Endothelial cell of umbilical vein (primary cell): ENCODE results near the gene THOP1.

ENCODE experiments used
- EZH2 ChIP-seq: IDR thresholded peaks from 2 replicates; pipeline ENCODE4 v1.6.1; 2012; ENCODE audit warnings: borderline replicate concordance, low read depth, mild to moderate bottlenecking, moderate library complexity, low read length, inconsistent platforms; ENCODE audit not compliant: severe bottlenecking
- FOS ChIP-seq: IDR thresholded peaks from 2 replicates; pipeline ENCODE4 v1.6.1; 2011; ENCODE audit warnings: mild to moderate bottlenecking, low read length, moderate library complexity, borderline replicate concordance; ENCODE audit not compliant: insufficient read depth
- GATA2 ChIP-seq: IDR thresholded peaks from 2 replicates; pipeline ENCODE4 v1.7.0; 2011; ENCODE audit warnings: low read depth, mild to moderate bottlenecking, moderate library complexity, mixed read lengths, low read length; ENCODE audit not compliant: insufficient read length, insufficient read depth
- JUN ChIP-seq: IDR thresholded peaks from 2 replicates; pipeline ENCODE4 v1.6.1; 2011; ENCODE audit warnings: borderline replicate concordance, low read depth; ENCODE audit not compliant: insufficient read length, insufficient read depth
- MYC ChIP-seq: IDR thresholded peaks from one replicate; pipeline ENCODE4 v1.6.1; 2011; ENCODE audit warnings: mild to moderate bottlenecking, low read depth, low read length
- POLR2A ChIP-seq: IDR thresholded peaks from 2 replicates; pipeline ENCODE4 v1.6.1; 2012; ENCODE audit warnings: low read depth, mild to moderate bottlenecking, control low read depth, low read length
- POLR2AphosphoS5 ChIP-seq: IDR thresholded peaks from 2 replicates; pipeline ENCODE4 v1.6.1; 2012; ENCODE audit warnings: low read depth, mild to moderate bottlenecking, control low read depth, low read length, moderate library complexity; ENCODE audit not compliant: insufficient read depth
- TF ChIP-seq, protein P1 (sequence below): IDR thresholded peaks from 2 replicates; pipeline ENCODE4 v1.6.1; 2011; ENCODE audit not compliant: insufficient read depth, insufficient read length
- TF ChIP-seq, protein P2 (sequence below), 2 donors: IDR thresholded peaks; 1 replicate in 1 of 2; 2 replicates in 1 of 2; pipeline ENCODE4 v1.5.1; 2011; ENCODE audit warnings: low read length in 2 of 2, mild to moderate bottlenecking in 2 of 2, moderate library complexity in 2 of 2, control low read depth in 1 of 2, inconsistent platforms in 1 of 2, low read depth in 1 of 2; ENCODE audit not compliant: insufficient read depth in 1 of 2; ENCODE audit errors: extremely low read depth in 1 of 2

DNA sequence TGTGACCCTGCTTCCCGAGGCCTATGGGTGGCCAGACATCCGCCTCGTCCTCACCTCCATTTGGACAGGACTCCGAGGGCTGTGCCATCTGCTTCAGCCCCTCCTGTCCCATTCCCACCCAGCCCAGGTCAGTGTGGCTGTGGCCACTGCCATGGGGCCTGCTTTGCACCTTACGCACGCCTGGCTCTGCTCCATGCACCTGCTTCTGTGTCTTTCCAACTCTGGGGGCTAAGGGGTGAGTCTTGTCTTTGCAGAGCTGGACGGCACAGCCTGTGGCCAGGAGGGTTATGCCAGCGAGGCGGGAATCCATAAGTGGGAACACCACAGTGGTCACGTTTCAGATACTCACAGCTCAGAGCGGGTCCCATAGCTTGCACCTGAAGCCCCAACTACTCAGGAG, 29.1 kb downstream of the THOP1 start:
- TF ChIP-seq, protein P1, sequence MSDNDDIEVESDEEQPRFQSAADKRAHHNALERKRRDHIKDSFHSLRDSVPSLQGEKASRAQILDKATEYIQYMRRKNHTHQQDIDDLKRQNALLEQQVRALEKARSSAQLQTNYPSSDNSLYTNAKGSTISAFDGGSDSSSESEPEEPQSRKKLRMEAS = no peak
- TF ChIP-seq, protein P2, sequence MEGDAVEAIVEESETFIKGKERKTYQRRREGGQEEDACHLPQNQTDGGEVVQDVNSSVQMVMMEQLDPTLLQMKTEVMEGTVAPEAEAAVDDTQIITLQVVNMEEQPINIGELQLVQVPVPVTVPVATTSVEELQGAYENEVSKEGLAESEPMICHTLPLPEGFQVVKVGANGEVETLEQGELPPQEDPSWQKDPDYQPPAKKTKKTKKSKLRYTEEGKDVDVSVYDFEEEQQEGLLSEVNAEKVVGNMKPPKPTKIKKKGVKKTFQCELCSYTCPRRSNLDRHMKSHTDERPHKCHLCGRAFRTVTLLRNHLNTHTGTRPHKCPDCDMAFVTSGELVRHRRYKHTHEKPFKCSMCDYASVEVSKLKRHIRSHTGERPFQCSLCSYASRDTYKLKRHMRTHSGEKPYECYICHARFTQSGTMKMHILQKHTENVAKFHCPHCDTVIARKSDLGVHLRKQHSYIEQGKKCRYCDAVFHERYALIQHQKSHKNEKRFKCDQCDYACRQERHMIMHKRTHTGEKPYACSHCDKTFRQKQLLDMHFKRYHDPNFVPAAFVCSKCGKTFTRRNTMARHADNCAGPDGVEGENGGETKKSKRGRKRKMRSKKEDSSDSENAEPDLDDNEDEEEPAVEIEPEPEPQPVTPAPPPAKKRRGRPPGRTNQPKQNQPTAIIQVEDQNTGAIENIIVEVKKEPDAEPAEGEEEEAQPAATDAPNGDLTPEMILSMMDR (IDR thresholded peaks at IDR 0.05; ENCODE audit: extremely low read depth in 1 of 2, insufficient read depth in 1 of 2, low read depth in 1 of 2, low read length in 2 of 2) = no peak
- TF ChIP-seq EZH2 = no peak
- no peak for TF ChIP-seq POLR2AphosphoS5
- TF ChIP-seq POLR2A = no peak
- no peak for TF ChIP-seq MYC
- no peak for TF ChIP-seq JUN
- no peak for TF ChIP-seq GATA2
- no peak for TF ChIP-seq FOS
